Endodermal cell (in vitro differentiated cells): ENCODE results near the gene VIPR2. TPM values are rescaled to one million over a fixed set of nuclear protein-coding genes. Genes with fewer than 3 reads are reported as not detected.

Experiments used
- DNase-seq: peaks from one replicate; pipeline ENCODE4 v3.0.0-alpha.2; 2017
- H3K27ac ChIP-seq: 2 replicates; pipeline ENCODE4 v1.5.1; 2013; ENCODE audit warnings: mild to moderate bottlenecking, low read depth, low read length, moderate library complexity
- H3K27me3 ChIP-seq: 2 replicates; pipeline ENCODE4 v1.6.1; 2013; ENCODE audit warnings: mild to moderate bottlenecking, low read length, moderate library complexity; ENCODE audit not compliant: insufficient read depth, control insufficient read depth, poor library complexity, severe bottlenecking
- H3K36me3 ChIP-seq: 2 replicates; pipeline ENCODE4 v1.7.0; 2013; ENCODE audit warnings: mild to moderate bottlenecking, low read length, moderate library complexity; ENCODE audit not compliant: control insufficient read depth, insufficient read depth
- H3K4me1 ChIP-seq: one replicate; pipeline ENCODE4 v1.7.0; 2013; ENCODE audit warnings: low read length; ENCODE audit not compliant: control insufficient read depth, insufficient read depth
- H3K4me3 ChIP-seq: 2 replicates; pipeline ENCODE4 v1.5.1; 2013; ENCODE audit warnings: mild to moderate bottlenecking, low read length, moderate library complexity
- H3K9ac ChIP-seq: 2 replicates; pipeline ENCODE4 v1.6.1; 2013; ENCODE audit warnings: mild to moderate bottlenecking, low read length, moderate library complexity; ENCODE audit not compliant: poor library complexity, severe bottlenecking; ENCODE audit errors: extremely low read depth
- H3K9me3 ChIP-seq: 2 replicates; pipeline ENCODE4 v1.6.1; 2013; ENCODE audit warnings: mild to moderate bottlenecking, low read length, moderate library complexity; ENCODE audit not compliant: control insufficient read depth
- H3K27ac Mint-ChIP-seq: 2 replicates; pipeline ENCODE4 v1.8.0; 2020; ENCODE audit warnings: mixed read lengths
- H3K27me3 Mint-ChIP-seq: 2 replicates; pipeline ENCODE4 v1.8.0; 2021; ENCODE audit warnings: mild to moderate bottlenecking, mixed read lengths; ENCODE audit not compliant: insufficient read depth
- H3K36me3 Mint-ChIP-seq: 2 replicates; pipeline ENCODE4 v1.8.0; 2020; ENCODE audit warnings: low read depth, mixed read lengths
- H3K4me1 Mint-ChIP-seq: 2 replicates; pipeline ENCODE4 v1.8.0; 2020; ENCODE audit warnings: mixed read lengths
- H3K4me3 Mint-ChIP-seq: 2 replicates; pipeline ENCODE4 v1.8.0; 2020; ENCODE audit warnings: mild to moderate bottlenecking, moderate library complexity, mixed read lengths
- H3K9me3 Mint-ChIP-seq: 2 replicates; pipeline ENCODE4 v1.8.0; 2020; ENCODE audit warnings: mild to moderate bottlenecking, mixed read lengths
- WGBS, 2 experiments: methylation state at CpG; one replicate each; pipeline versions ENCODE4 v1.1.5 to v1.1.7; 2013; ENCODE audit warnings: missing lambda C conversion rate in 2 of 2, mixed read lengths in 1 of 2; ENCODE audit not compliant: insufficient coverage in 1 of 2, insufficient read length in 1 of 2; 5-methylcytosine and 5-hydroxymethylcytosine counted together
- total RNA-seq, 2 donors: library from RNA; stranded (reverse); fragmentation: NEBNext Ultra II Directional in 1 of 2; extraction: Animal tissue kit (Norgen Biotek cat#: 25700) in 1 of 2; gene quantifications; 2 replicates in 1 of 2; 3 replicates in 1 of 2; pipeline ENCODE4 v1.2.1, GENCODE V29; 2021
- TF ChIP-seq, protein P1 (sequence below): fragments of 200-600 bp; sonication (generic); conservative IDR thresholded peaks from 2 replicates; pipeline ENCODE4 v1.5.0; 2021; ENCODE audit warnings: antibody characterized with exemption, mild to moderate bottlenecking

VIPR2 gene
- total RNA-seq, 2 donors from 2014 or later, result 0.64 to 1.8 TPM

DNA sequence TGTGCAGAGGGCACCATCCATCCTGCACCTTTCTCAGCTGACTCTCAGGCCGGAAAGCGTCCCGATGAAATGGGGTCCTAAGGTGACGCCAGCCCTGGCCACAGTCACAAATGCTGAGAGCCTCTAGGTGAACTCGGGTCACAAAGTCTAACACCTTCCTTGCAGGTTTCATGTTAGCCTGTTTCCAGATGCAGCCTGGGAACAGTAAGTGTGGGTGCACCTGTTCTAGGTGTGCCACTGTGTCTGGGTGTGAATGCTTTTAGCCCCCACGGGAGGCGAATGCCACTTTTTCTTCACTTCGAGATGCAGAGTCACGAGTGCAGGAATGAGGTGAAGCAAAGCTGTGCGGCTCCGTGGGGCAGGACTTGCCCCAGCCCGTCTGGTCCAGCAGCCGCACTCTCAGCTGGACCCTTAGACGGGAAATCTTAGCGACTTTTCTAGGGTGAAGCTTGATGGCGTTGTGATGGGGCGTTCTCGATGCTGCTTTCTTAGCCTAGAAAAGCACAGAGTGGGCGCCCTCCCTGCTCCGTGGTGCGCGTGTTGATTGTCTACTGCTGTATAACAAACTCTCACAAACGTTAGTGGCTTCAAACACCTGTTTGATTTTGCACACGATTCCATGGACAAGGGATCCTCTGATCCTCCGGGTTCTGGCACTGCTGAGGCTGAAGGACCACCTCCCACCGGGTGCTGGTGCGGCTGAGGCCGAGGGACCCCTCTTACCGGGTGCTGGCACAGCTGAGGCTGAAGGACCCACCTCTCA lies 13.6 kb upstream of the VIPR2 start:
- H3K36me3 Mint-ChIP-seq, result no peaks in the 10 kb centered on the region
- H3K9me3 Mint-ChIP-seq, result no peaks in the 10 kb centered on the region
- no peaks in the 10 kb centered on the region for H3K4me1 ChIP-seq
- TF ChIP-seq, protein P1, sequence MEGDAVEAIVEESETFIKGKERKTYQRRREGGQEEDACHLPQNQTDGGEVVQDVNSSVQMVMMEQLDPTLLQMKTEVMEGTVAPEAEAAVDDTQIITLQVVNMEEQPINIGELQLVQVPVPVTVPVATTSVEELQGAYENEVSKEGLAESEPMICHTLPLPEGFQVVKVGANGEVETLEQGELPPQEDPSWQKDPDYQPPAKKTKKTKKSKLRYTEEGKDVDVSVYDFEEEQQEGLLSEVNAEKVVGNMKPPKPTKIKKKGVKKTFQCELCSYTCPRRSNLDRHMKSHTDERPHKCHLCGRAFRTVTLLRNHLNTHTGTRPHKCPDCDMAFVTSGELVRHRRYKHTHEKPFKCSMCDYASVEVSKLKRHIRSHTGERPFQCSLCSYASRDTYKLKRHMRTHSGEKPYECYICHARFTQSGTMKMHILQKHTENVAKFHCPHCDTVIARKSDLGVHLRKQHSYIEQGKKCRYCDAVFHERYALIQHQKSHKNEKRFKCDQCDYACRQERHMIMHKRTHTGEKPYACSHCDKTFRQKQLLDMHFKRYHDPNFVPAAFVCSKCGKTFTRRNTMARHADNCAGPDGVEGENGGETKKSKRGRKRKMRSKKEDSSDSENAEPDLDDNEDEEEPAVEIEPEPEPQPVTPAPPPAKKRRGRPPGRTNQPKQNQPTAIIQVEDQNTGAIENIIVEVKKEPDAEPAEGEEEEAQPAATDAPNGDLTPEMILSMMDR, result no peak
- H3K4me3 Mint-ChIP-seq, result no peak overlapping the region
- peaks cover 4% of the 10 kb centered on the region for H3K27me3 Mint-ChIP-seq
- H3K9me3 ChIP-seq, result peaks cover 44% of the 10 kb centered on the region
- H3K27ac ChIP-seq, result no peak overlapping the region
- H3K27ac Mint-ChIP-seq, result no peak overlapping the region
- H3K9ac ChIP-seq, result no peak overlapping the region
- no peak overlapping the region for H3K4me3 ChIP-seq
- no peaks in the 10 kb centered on the region for H3K27me3 ChIP-seq
- no peaks in the 10 kb centered on the region for H3K36me3 ChIP-seq
- no peaks in the 10 kb centered on the region for H3K4me1 Mint-ChIP-seq
- DNase-seq, result no peak
- 85 to 87% methylated on average over 24 to 29 of the region's 29 CpGs for WGBS, 2 experiments

- peaks cover 4% of the 10 kb centered on the region for H3K27me3 Mint-ChIP-seq
- Histone ChIP-seq H3K36me3 (no peaks in the 10 kb centered on the region), H3K9ac (no peak overlapping the region), H3K4me3 (no peak overlapping the region), H3K27ac (no peak overlapping the region), H3K9me3 (peaks cover 42% of the 10 kb centered on the region), H3K4me1 (no peaks in the 10 kb centered on the region), H3K27me3 (no peaks in the 10 kb centered on the region)
- no peaks in the 10 kb centered on the region for H3K4me1 Mint-ChIP-seq
- H3K4me3 Mint-ChIP-seq, result no peak overlapping the region
- H3K27ac Mint-ChIP-seq, result no peak overlapping the region
- no peak for DNase-seq
- TF ChIP-seq, protein P1, result no peak
- no peaks in the 10 kb centered on the region for H3K36me3 Mint-ChIP-seq
- no peaks in the 10 kb centered on the region for H3K9me3 Mint-ChIP-seq
- 81 to 85% methylated on average over 10 to 12 of the region's 12 CpGs for WGBS, 2 experiments
Measured at GRCh38 chr7:159157714-159158113, 13.0 kb upstream of the VIPR2 start.

GRCh38 chr7:159156436-159157245 lies 12.0 kb upstream of the VIPR2 start:
- Histone ChIP-seq H3K9ac (no peak overlapping the region), H3K27ac (no peak overlapping the region), H3K4me1 (no peaks in the 10 kb centered on the region), H3K4me3 (no peak overlapping the region), H3K27me3 (no peaks in the 10 kb centered on the region), H3K9me3 (peaks cover 35% of the 10 kb centered on the region), H3K36me3 (no peaks in the 10 kb centered on the region)
- TF ChIP-seq, protein P1, result no peak
- no peaks in the 10 kb centered on the region for H3K4me1 Mint-ChIP-seq
- no peak overlapping the region for H3K4me3 Mint-ChIP-seq
- WGBS, 2 experiments, result 90 to 97% methylated on average over 9 to 23 of the region's 23 CpGs
- no peak overlapping the region for H3K27ac Mint-ChIP-seq
- no peaks in the 10 kb centered on the region for H3K36me3 Mint-ChIP-seq
- DNase-seq, result no peak
- H3K27me3 Mint-ChIP-seq, result peaks cover 4% of the 10 kb centered on the region
- no peaks in the 10 kb centered on the region for H3K9me3 Mint-ChIP-seq
